Cardiac fibroblast (primary cell): ENCODE data around the gene SLC18A3.
A peak's percentile ranks its signal among the peaks of the same experiment; 100 is the strongest.

Source experiments
- DNase-seq, 2 donors: peaks; one replicate each; pipeline versions ENCODE4 v3.0.0 to v3.0.0-alpha.2; 2010; ENCODE audit warnings: low read depth in 2 of 2
- H3K4me3 ChIP-seq, 2 donors: replicated peaks in 1 of 2; 1 replicate in 1 of 2; 2 replicates in 1 of 2; pipeline ENCODE4 v1.5.1; 2011; ENCODE audit warnings: low read depth in 2 of 2, low read length in 2 of 2, mild to moderate bottlenecking in 2 of 2, moderate library complexity in 1 of 2
- CTCF ChIP-seq: IDR thresholded peaks from one replicate; pipeline ENCODE4 v1.5.1; 2011; ENCODE audit warnings: low read depth, mild to moderate bottlenecking, low read length, inconsistent platforms

Gene SLC18A3

GRCh38 chr10:49632406-49633317 lies 22.6 kb downstream of the SLC18A3 start:
- no peak for TF ChIP-seq CTCF

GRCh38 chr10:49633327-49634068 lies 23.4 kb downstream of the SLC18A3 start:
- H3K4me3 ChIP-seq: no peak overlapping the region
- DNase-seq: no peak
- no peak for TF ChIP-seq CTCF

More at GRCh38 chr10:49632406-49633317, 22.6 kb downstream of the SLC18A3 start:
- peak in 1 of 2 donors; percentile 42 for DNase-seq
- H3K4me3 ChIP-seq: no peak overlapping the region

- no peak overlapping the region for H3K4me3 ChIP-seq
- no peak for TF ChIP-seq CTCF
- no peak for DNase-seq
Observed at GRCh38 chr10:49634069-49634660, 24.1 kb downstream of the SLC18A3 start.

GRCh38 chr10:49642311-49642710 lies 32.2 kb downstream of the SLC18A3 start:
- no peak for DNase-seq
- no peak for TF ChIP-seq CTCF
- H3K4me3 ChIP-seq: no peak overlapping the region

GRCh38 chr10:49643241-49644034 lies 33.3 kb downstream of the SLC18A3 start:
- H3K4me3 ChIP-seq: no peak overlapping the region
- DNase-seq: no peak
- TF ChIP-seq CTCF: no peak

- no peak for DNase-seq
- H3K4me3 ChIP-seq: no peak overlapping the region
- no peak for TF ChIP-seq CTCF
Observed at GRCh38 chr10:49644035-49644646, 34.0 kb downstream of the SLC18A3 start.
